HG03342 (cell line): ENCODE data around the gene SLIT3.

Source experiments
- ATAC-seq: cut with Tn5 transposase; IDR thresholded peaks from one replicate; pipeline ENCODE4 v1.9.1; 2021; ENCODE audit warnings: mild to moderate bottlenecking, moderate library complexity; ENCODE audit not compliant: unreplicated experiment

SLIT3 gene

GRCh38 chr5:168879331-168879730 lies 421.6 kb downstream of the SLIT3 start:
- ATAC-seq, result peak; percentile 22

- no peak for ATAC-seq
Observed at GRCh38 chr5:168878135-168878745, 422.7 kb downstream of the SLIT3 start.

GRCh38 chr5:168877132-168877892 lies 423.6 kb downstream of the SLIT3 start:
- ATAC-seq, result no peak

GRCh38 chr5:168876419-168876818 lies 424.5 kb downstream of the SLIT3 start:
- no peak for ATAC-seq

- ATAC-seq, result no peak
Observed at GRCh38 chr5:168875832-168876231, 425.1 kb downstream of the SLIT3 start.

- no peak for ATAC-seq
Observed at GRCh38 chr5:168874713-168875380, 426.1 kb downstream of the SLIT3 start.

GRCh38 chr5:168872246-168872645 lies 428.7 kb downstream of the SLIT3 start:
- no peak for ATAC-seq

GRCh38 chr5:168870910-168871309 lies 430.0 kb downstream of the SLIT3 start:
- ATAC-seq, result no peak

- no peak for ATAC-seq
Observed at GRCh38 chr5:168869615-168870227, 431.2 kb downstream of the SLIT3 start.

GRCh38 chr5:168867241-168867640 lies 433.7 kb downstream of the SLIT3 start:
- ATAC-seq, result no peak

- no peak for ATAC-seq
Observed at GRCh38 chr5:168865968-168866367, 435.0 kb downstream of the SLIT3 start.

GRCh38 chr5:168863021-168863420 lies 437.9 kb downstream of the SLIT3 start:
- no peak for ATAC-seq

GRCh38 chr5:168860503-168860902 lies 440.4 kb downstream of the SLIT3 start:
- ATAC-seq, result no peak

GRCh38 chr5:168860081-168860480 lies 440.9 kb downstream of the SLIT3 start:
- ATAC-seq, result no peak

- ATAC-seq, result no peak
Observed at GRCh38 chr5:168859471-168859870, 441.5 kb downstream of the SLIT3 start.

GRCh38 chr5:168858994-168859393 lies 441.9 kb downstream of the SLIT3 start:
- no peak for ATAC-seq

GRCh38 chr5:168858371-168858770 lies 442.6 kb downstream of the SLIT3 start:
- ATAC-seq, result no peak

GRCh38 chr5:168853972-168854371 lies 447.0 kb downstream of the SLIT3 start:
- ATAC-seq, result no peak

- ATAC-seq, result peak; percentile 34
Observed at GRCh38 chr5:168852329-168852728, 448.6 kb downstream of the SLIT3 start.

- ATAC-seq, result peak; percentile 96
Observed at GRCh38 chr5:168851902-168852321, 449.0 kb downstream of the SLIT3 start.

- ATAC-seq, result no peak
Observed at GRCh38 chr5:168850683-168851082, 450.3 kb downstream of the SLIT3 start.

GRCh38 chr5:168848569-168848968 lies 452.4 kb downstream of the SLIT3 start:
- ATAC-seq, result no peak
